BE2C (cell line): Measurements from ENCODE around the gene RECK.

Experiments used
- DNase-seq: peaks from one replicate; pipeline ENCODE4 v3.0.0-alpha.2; 2020
- H3K27me3 ChIP-seq: fragments of 250-450 bp; sonication (Bioruptor Pico); 2 replicates; pipeline ENCODE4 v1.5.1; 2020; ENCODE audit warnings: mild to moderate bottlenecking
- H3K36me3 ChIP-seq: fragments of 250-450 bp; sonication (Bioruptor Pico); 2 replicates; pipeline ENCODE4 v1.5.1; 2020; ENCODE audit warnings: mild to moderate bottlenecking
- H3K4me1 ChIP-seq: fragments of 250-450 bp; sonication (Bioruptor Pico); 2 replicates; pipeline ENCODE4 v1.5.1; 2020
- H3K4me3 ChIP-seq: 2 replicates; pipeline ENCODE4 v1.5.1; 2011; ENCODE audit warnings: low read depth, low read length
- H3K9me3 ChIP-seq: fragments of 250-450 bp; sonication (Bioruptor Pico); 2 replicates; pipeline ENCODE4 v1.5.1; 2020
- TF ChIP-seq, protein P1 (sequence below): IDR thresholded peaks from 2 replicates; pipeline ENCODE4 v1.5.1; 2012; ENCODE audit warnings: mild to moderate bottlenecking, low read depth, low read length

The RECK gene

DNA sequence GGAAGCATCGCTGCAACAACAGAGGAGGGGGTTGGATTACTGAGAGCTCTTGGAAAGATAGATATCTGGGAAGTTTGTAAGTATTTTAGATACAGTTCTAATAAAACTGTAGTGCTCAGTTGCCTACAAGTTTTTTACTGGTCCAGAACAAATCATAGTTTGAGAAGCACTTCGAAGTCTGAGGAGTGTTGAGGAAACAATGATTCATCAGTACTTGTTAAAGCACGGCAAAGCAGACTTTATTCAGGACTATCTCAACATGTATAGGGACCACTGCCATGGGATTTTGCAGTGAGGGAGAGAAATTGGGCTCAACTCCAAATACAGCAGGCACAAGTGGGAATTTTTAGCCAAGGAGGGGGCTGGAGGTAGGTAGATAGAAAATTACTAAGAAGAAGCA, 25.3 kb upstream of the RECK start:
- TF ChIP-seq, protein P1, sequence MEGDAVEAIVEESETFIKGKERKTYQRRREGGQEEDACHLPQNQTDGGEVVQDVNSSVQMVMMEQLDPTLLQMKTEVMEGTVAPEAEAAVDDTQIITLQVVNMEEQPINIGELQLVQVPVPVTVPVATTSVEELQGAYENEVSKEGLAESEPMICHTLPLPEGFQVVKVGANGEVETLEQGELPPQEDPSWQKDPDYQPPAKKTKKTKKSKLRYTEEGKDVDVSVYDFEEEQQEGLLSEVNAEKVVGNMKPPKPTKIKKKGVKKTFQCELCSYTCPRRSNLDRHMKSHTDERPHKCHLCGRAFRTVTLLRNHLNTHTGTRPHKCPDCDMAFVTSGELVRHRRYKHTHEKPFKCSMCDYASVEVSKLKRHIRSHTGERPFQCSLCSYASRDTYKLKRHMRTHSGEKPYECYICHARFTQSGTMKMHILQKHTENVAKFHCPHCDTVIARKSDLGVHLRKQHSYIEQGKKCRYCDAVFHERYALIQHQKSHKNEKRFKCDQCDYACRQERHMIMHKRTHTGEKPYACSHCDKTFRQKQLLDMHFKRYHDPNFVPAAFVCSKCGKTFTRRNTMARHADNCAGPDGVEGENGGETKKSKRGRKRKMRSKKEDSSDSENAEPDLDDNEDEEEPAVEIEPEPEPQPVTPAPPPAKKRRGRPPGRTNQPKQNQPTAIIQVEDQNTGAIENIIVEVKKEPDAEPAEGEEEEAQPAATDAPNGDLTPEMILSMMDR: no peak
- H3K4me1 ChIP-seq: no peaks in the 10 kb centered on the region
- no peaks in the 10 kb centered on the region for H3K36me3 ChIP-seq
- peaks cover 15% of the 10 kb centered on the region for H3K27me3 ChIP-seq
- no peak for DNase-seq
- H3K9me3 ChIP-seq: no peaks in the 10 kb centered on the region
- H3K4me3 ChIP-seq: no peak overlapping the region

DNA sequence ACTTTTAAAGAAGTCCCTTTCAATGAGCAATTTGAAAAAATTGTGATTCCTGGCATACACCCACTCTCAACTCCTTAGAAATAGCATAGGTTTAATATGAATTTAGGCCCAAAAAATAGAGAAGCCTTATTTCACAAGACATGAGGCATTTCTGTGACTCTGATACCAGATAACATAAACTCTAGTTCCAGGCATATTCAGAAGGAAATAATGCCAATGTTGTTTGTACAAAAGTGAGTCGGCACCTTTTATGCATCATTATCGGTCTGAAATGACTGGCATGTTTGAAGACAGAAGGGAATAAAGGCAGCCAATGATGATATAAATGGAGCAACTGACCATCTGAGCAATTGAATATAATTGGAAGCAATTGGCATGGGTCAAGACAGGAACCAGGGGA, 19.4 kb upstream of the RECK start:
- H3K4me1 ChIP-seq: peaks cover 14% of the 10 kb centered on the region
- H3K36me3 ChIP-seq: no peaks in the 10 kb centered on the region
- no peak overlapping the region for H3K4me3 ChIP-seq
- DNase-seq: no peak
- no peaks in the 10 kb centered on the region for H3K9me3 ChIP-seq
- TF ChIP-seq, protein P1: no peak
- no peaks in the 10 kb centered on the region for H3K27me3 ChIP-seq

DNA sequence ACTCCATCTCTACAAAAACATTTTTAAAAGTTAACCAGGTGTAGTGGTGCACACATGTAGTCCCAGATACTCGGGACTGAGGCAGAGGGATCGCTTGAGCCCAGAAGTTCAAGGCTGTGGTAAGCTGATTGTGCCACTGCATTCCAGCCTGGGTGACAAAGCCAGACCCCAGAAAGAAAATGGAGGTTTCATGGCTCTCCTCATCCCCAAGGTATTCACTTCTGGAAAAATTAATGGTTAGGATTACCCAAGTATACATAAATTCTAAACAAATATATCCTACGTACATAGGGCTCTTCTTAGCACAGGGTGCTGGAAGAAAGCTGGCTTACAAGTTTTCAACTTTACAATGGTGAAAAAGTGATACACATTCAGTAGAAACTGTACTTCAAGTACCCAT, 18.6 kb upstream of the RECK start:
- Histone ChIP-seq H3K27me3 (no peaks in the 10 kb centered on the region), H3K36me3 (no peaks in the 10 kb centered on the region), H3K4me3 (no peak overlapping the region), H3K9me3 (no peaks in the 10 kb centered on the region), H3K4me1 (peaks cover 14% of the 10 kb centered on the region)
- DNase-seq: no peak
- TF ChIP-seq, protein P1: no peak

DNA sequence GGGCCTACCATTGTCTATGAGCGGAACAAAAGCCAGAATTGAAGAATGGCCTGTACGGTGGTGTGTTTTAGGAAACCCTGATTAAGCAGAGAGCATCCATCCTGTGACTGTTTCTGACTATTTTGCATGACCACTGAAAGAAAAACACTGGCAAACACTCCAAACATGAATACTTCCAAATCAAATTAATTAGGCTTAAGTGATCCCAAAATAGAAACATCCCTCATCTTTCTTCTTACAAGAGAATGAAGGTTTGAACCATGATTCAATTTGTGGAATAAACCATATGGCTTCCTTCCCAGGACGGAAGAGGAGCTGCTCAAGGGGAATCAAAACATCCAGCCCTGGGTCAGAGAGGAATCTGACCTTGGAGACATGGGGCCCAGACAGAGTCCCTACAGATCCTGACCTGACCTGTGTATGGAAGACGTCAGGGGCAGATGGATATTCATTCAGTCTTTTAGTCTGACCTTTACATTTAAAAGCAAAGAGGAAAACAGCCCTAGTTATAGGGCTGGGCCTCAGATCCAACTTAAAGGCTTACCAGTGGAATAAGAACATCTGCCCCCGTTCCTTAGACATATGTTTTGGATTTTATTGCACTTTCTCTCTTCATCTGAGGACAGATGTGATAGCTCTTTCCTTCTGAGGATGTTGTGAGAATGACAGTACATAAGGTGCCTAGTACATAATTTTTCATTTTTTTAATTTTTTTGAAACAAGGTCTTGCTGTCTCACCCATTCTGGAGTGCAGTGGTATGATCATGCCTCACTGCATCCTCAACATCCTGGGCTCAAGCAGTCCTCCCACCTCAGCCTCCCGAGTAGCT, 17.6 kb upstream of the RECK start:
- no peaks in the 10 kb centered on the region for H3K9me3 ChIP-seq
- DNase-seq: no peak
- H3K27me3 ChIP-seq: no peaks in the 10 kb centered on the region
- H3K4me3 ChIP-seq: no peak overlapping the region
- H3K4me1 ChIP-seq: peaks cover 14% of the 10 kb centered on the region
- H3K36me3 ChIP-seq: no peaks in the 10 kb centered on the region
- TF ChIP-seq, protein P1: no peak

DNA sequence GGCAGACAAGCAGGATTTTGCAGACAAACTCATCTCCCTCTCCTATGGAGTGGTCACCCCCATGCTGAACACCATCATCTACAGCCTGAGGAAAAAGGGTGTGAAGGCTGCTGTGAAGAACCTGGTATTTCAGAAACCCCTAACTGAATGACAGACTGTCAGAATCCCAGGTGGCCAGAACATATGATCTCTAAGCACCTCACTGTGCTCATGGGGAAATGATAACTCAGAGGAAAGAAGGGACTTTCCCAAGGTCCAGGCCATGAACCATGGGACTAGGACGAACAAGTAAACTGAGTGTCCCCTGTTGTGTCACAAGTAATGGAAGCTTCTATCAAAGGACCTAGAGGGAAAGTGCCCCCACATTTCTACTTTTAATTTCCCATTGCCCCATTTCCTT, 14.7 kb upstream of the RECK start:
- H3K9me3 ChIP-seq: no peaks in the 10 kb centered on the region
- TF ChIP-seq, protein P1: no peak
- no peaks in the 10 kb centered on the region for H3K36me3 ChIP-seq
- peaks cover 14% of the 10 kb centered on the region for H3K4me1 ChIP-seq
- no peak overlapping the region for H3K4me3 ChIP-seq
- DNase-seq: no peak
- no peaks in the 10 kb centered on the region for H3K27me3 ChIP-seq

DNA sequence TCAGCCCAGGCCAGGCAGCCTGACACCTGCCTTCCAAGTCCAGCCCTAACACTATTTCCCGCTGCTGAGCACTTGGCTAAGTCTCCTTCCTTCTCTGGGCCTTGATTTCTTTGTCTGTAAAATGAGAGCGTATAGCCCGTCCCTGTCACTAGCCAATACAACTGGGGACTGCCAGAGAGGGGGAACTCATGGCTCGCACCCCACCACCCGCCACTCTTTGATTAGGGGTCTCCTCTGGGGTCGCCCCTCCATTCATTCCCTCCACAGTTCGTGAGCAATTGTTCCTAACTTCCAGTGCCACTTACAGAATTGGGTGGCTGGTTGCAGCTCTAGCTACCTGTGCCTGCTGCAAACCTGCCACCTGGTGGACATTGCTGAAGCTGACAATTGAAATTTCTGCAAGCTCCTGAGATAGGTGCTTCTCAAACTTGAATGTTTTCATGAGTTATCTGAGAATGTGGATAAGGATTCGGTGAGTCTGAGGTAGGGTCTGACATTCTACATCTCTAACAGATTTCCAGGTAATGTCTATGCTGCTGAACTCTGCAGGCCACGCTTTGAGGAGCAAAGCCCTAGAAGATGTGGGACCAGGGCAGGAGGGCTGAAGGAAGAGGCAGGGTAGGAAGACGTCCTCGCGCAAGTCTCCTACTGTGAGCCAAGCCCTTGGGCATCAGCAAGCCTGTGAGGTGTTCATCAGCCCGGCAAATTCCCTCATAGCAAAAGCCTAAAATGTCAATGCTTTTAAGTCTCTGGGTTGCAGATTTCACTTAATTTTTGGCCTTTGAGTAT, 13.3 kb upstream of the RECK start:
- H3K4me1 ChIP-seq: peaks cover 12% of the 10 kb centered on the region
- H3K27me3 ChIP-seq: no peaks in the 10 kb centered on the region
- H3K4me3 ChIP-seq: no peak overlapping the region
- TF ChIP-seq, protein P1: peak; percentile 93
- no peaks in the 10 kb centered on the region for H3K9me3 ChIP-seq
- no peaks in the 10 kb centered on the region for H3K36me3 ChIP-seq
- DNase-seq: peak; percentile 76
